NCI-H1436 (cell line): ENCODE results near the gene RNF146.
"Not testable (repeated sequence)": the region's sequence is repeated elsewhere in the genome, so short reads cannot be mapped to it uniquely, and the experiment has no call there.

ENCODE experiments used
- DNase-seq: peaks from one replicate; lab custom pipeline; 2025; lab: John Stamatoyannopoulos, UW

The RNF146 gene, protein sequence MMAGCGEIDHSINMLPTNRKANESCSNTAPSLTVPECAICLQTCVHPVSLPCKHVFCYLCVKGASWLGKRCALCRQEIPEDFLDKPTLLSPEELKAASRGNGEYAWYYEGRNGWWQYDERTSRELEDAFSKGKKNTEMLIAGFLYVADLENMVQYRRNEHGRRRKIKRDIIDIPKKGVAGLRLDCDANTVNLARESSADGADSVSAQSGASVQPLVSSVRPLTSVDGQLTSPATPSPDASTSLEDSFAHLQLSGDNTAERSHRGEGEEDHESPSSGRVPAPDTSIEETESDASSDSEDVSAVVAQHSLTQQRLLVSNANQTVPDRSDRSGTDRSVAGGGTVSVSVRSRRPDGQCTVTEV

GRCh38 chr6:127266178-127266891 is at the start of gene RNF146:
Gene RNF146, plus strand, starts transcription at chr6:127266864. Its CDS starts 13,475 bp downstream, at chr6:127280339.
- peak; percentile 54 for DNase-seq

- DNase-seq = no peak
Measured at GRCh38 chr6:127219869-127220268, 46.8 kb upstream of the RNF146 start.

- no peak for DNase-seq
Measured at GRCh38 chr6:127221201-127221600, 45.5 kb upstream of the RNF146 start.

- no peak for DNase-seq
Measured at GRCh38 chr6:127222418-127222817, 44.2 kb upstream of the RNF146 start.

DNA sequence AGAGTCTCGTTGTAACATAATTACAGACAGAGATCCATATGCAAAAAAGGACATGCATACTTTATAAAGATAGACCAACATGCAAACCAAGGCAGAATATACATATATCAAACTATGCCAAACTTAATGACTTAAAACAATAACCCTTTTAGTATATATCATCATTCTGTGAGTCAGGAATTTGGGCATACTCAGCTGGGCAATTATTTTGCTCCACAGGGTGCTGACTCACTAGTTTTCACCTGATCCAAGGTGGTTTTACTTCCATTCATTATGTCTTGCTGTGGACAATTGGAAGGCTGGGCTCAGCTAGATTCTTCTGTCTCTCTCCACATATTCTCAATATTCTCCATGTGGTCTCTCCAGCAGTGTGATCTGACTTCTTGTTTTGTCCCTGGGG is 41.2 kb upstream of the RNF146 start:
- no peak for DNase-seq

- not testable (repeated sequence) for DNase-seq
Measured at GRCh38 chr6:127233819-127234218, 32.8 kb upstream of the RNF146 start.

- DNase-seq = no peak
Measured at GRCh38 chr6:127243501-127243900, 23.2 kb upstream of the RNF146 start.

DNA sequence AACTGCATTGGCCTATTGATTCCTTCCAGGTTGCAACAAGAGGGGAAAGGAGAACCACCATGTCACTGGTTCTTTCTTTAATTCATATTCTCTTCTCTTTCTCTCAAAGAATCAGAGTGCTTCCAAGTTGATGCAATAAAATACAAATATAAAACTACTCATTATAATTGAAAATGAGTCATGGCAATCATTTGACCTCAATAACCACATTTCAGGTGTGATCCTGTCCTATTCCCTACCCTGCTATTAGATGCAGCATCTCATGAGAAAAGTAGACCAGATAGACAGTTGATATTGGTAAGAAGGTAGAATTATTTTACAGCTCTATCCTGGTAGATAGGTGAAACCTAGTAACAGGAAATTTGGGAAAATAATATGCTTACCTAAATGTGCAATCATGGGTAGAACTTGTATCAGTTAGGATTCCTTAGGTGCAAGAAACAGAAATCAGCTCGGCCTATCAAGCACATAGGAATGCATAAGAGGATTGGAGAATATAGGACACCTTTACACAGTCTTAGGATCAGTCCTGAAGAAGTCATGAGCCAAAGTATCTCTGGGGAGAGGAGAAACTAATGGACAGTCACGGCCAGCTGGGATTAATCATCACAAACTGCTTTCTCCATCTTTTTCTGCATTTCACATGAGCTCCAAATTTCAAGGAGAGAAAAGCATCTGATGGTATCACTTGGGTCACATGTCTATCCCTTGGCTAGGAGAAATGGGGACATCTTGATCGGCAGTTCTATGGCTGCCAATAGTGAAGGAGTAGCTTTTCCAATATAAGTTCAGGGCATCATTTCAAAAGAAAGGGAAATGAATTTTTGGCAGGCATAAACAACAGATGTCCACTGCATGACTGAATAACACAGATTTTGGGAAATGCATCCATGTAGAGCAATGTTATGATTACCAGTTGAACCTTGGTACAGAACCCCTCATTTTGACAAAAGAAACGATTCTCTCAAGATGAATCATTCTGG is 19.3 kb upstream of the RNF146 start:
- no peak for DNase-seq

- DNase-seq = no peak
Measured at GRCh38 chr6:127249621-127250020, 17.0 kb upstream of the RNF146 start.

DNA sequence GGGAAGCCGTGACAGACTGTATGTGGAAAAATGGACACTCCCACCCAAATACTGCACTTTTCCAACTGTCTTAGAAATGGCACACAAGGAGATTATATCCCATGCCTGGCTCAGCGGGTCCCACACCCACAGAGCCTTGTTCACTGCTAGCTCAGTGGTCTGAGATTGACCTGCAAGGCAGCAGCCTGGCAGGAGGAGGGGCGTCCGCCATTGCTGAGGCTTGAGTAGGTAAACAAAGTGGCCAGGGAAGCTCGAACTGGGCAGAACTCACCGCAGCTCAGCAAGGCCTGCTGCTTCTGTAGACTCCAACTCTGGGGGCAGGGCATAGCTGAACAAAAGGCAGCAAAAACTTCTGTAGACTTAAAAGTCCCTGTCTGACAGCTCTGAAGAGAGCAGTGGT is 11.4 kb upstream of the RNF146 start:
- no peak for DNase-seq

DNA sequence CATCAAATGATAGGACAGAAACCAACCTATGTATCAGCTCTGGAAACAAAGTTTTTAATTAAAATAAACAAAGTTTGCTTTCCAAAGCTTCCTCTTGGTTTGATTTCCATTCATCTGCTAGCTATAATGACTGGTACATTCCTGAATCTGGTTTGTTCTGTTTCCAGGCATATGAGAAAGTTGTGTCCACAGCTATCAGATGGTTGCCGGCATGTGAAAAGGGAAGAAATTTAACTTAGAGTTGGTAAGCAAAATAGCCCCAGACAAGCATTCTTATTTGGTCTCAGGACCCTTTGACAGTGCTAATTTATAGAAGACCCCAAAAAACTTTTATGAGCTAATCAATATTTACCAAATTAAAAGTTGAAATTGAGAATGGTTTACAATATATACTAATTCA is 3.8 kb upstream of the RNF146 start:
- DNase-seq = no peak

GRCh38 chr6:127263481-127263880 is 3.2 kb upstream of the RNF146 start:
- DNase-seq = no peak

GRCh38 chr6:127266892-127267645 is 405 bp downstream of the RNF146 start:
- DNase-seq = peak; percentile 8

DNA sequence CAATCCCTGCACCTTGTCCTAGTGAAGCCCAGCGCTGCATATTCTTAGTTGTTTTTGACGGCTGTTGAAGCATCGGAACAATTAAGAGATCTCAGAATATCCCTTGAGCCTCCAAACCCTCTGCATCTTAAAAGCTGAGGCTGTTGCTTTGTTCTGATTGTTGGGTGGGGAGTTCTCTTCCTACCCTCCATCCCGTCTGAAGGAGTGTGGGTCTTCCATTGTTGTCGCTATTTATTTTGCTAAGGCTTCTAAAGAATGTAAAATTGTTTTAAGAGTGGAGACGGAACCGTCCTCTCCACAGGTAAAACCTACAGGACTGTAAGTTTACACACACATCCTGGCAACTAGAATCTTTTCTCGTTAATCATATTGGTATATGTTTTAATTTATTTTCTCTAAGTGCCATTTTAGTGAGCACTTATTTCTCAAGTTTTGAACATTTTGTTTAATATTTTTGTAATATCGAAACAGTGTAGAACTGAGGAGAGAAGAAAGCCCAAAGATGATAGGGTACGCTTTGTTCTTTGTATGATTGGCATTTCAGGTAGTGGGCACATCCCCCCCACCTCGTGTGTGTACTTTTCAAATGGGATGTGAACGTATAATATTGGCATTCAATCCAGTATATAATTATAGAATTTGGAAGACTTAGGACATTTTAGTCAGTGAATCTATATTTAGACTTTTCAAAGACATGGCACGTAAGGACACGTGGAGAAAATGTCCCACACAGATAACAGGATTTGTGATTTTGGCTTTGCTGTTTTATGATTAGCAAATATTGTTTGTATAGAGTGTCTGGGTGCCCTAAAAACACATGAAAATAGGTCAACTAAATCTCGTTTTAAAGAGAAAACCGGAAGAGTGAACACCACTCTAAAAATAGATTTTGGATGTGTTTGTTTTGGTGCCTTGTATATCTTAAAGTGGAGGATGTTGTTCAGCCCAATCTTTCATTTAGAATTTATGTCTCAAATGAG is 1.3 kb downstream of the RNF146 start:
- no peak for DNase-seq

DNA sequence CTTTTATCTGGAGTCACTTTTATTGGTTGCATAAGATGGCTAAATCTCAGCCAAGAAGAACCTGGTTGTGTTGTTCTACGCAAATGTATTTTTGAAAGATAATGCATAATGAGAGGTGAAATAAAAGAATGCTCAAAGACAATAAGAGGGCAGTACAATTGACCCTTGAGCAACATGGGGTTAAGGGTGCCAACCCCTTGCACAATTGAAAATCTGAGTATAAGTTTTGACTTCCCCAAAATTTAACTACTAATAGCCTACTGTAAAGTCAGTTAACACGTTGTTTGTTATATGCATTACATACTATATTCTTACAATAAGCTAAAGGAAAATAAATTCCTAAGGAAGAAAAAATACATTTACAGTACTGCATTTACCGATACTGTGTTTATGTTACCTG is 5.9 kb downstream of the RNF146 start:
- no peak for DNase-seq

DNA sequence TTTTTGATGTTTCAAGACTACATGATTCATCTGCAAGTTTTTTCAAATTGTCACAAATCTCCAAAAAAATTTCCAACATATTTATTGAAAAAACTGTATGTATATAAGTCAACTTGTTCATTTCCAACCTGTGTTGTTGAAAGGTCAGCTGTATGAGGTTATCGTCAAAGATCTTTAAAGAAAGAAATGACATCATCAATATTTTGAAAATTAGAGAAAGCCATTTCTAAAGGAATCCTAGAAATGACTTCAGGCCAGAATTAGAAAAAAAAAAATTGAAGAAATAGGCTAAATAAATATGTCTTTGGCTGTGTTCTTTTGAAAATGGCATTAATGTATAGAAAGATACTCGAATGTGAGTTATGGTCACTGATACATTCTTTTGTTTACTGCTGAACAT is 6.8 kb downstream of the RNF146 start:
- DNase-seq = no peak

DNA sequence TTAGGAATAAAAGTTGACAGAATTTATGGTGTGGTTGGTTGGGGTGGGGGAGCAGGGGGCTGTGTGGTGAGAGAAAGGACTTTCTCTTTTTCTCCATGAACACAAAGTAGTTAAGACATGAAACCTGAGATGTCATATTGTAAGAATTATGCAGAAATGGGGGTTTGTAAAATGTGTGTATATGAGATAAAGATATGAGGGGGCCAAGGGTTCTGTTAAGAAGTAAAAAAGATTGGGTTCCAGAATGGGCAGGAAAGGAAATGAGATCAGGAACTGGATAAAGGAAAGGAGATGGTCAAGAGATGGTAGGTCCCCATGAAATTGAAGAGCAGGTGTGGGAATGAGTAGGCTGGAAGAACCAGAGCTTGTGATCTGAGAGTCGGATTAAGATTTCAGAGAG is 9.7 kb downstream of the RNF146 start:
- DNase-seq = no peak

- no peak for DNase-seq
Measured at GRCh38 chr6:127277878-127278843, 11.5 kb downstream of the RNF146 start.

GRCh38 chr6:127279815-127280214 is 13.2 kb downstream of the RNF146 start:
- DNase-seq = no peak
